SK-N-SH treated with all-trans-retinoic acid at 6 μM for 48 hours (cell line): ENCODE measurements around the gene IQSEC1.

ENCODE experiments used
- ATAC-seq: fragments of 200-7000 bp; cut with Tn5 transposase; 3 replicates; pipeline ENCODE4 v1.9.1; 2020; ENCODE audit warnings: mild to moderate bottlenecking, moderate library complexity
- BACH2 ChIP-seq: fragments of 250-450 bp; sonication (Bioruptor Pico); IDR thresholded peaks from 2 replicates; pipeline ENCODE4 v1.9.0; 2021; ENCODE audit warnings: mild to moderate bottlenecking, borderline replicate concordance
- CSDC2 ChIP-seq: fragments of 250-450 bp; sonication (Bioruptor Pico); IDR thresholded peaks from 2 replicates; pipeline ENCODE4 v1.5.0; 2020; ENCODE audit warnings: mild to moderate bottlenecking, moderate library complexity
- CSRNP3 ChIP-seq: fragments of 250-450 bp; sonication (Bioruptor Pico); IDR thresholded peaks from 2 replicates; pipeline ENCODE4 v1.5.1; 2021; ENCODE audit warnings: mild to moderate bottlenecking, moderate library complexity
- ISL1 ChIP-seq: fragments of 250-450 bp; sonication (Bioruptor Pico); IDR thresholded peaks from 2 replicates; pipeline ENCODE4 v2.1.2; 2022; ENCODE audit warnings: mild to moderate bottlenecking, moderate library complexity
- POU6F1 ChIP-seq: fragments of 250-450 bp; sonication (Bioruptor Pico); IDR thresholded peaks from 2 replicates; pipeline ENCODE4 v1.8.0; 2021; ENCODE audit warnings: low read depth, mild to moderate bottlenecking, moderate library complexity, borderline replicate concordance
- PPARA ChIP-seq: fragments of 250-450 bp; sonication (Bioruptor Pico); IDR thresholded peaks from 2 replicates; pipeline ENCODE4 v1.5.0; 2020; ENCODE audit warnings: mild to moderate bottlenecking, borderline replicate concordance
- RARB ChIP-seq: fragments of 250-450 bp; sonication (Bioruptor Pico); IDR thresholded peaks from 2 replicates; pipeline ENCODE4 v1.8.0; 2021; ENCODE audit warnings: mild to moderate bottlenecking, moderate library complexity
- TCF4 ChIP-seq: fragments of 250-450 bp; sonication (Bioruptor Pico); IDR thresholded peaks from 2 replicates; pipeline ENCODE4 v1.8.0; 2021; ENCODE audit warnings: mild to moderate bottlenecking, moderate library complexity, borderline replicate concordance
- TOX ChIP-seq: fragments of 250-450 bp; sonication (Bioruptor Pico); IDR thresholded peaks from 2 replicates; pipeline ENCODE4 v1.8.0; 2021; ENCODE audit warnings: mild to moderate bottlenecking, moderate library complexity, borderline replicate concordance
- TSHZ2 ChIP-seq: fragments of 250-450 bp; sonication (Bioruptor Pico); IDR thresholded peaks from 2 replicates; pipeline ENCODE4 v1.5.0; 2020; ENCODE audit warnings: mild to moderate bottlenecking, moderate library complexity
- ZC3H10 ChIP-seq: fragments of 250-450 bp; sonication (Bioruptor Pico); IDR thresholded peaks from 2 replicates; pipeline ENCODE4 v1.5.1; 2021; ENCODE audit warnings: mild to moderate bottlenecking, moderate library complexity
- ZFP3 ChIP-seq: fragments of 250-450 bp; sonication (Bioruptor Pico); IDR thresholded peaks from 2 replicates; pipeline ENCODE4 v1.5.0; 2020; ENCODE audit warnings: mild to moderate bottlenecking, moderate library complexity
- ZFP30 ChIP-seq: fragments of 450-650 bp; formaldehyde crosslinking; IDR thresholded peaks from 2 replicates; pipeline ENCODE4 v1.5.0; 2022; ENCODE audit warnings: mild to moderate bottlenecking, moderate library complexity
- ZNF565 ChIP-seq: fragments of 450-650 bp; formaldehyde crosslinking; conservative IDR thresholded peaks from 2 replicates; pipeline ENCODE4 v1.5.0; 2020; ENCODE audit warnings: low read depth, mild to moderate bottlenecking, moderate library complexity
- ZNF70 ChIP-seq: fragments of 450-650 bp; formaldehyde crosslinking; IDR thresholded peaks from 2 replicates; pipeline ENCODE4 v1.5.0; 2020; ENCODE audit warnings: mild to moderate bottlenecking, moderate library complexity
- ZNF8 ChIP-seq: fragments of 450-650 bp; formaldehyde crosslinking; IDR thresholded peaks from 2 replicates; pipeline ENCODE4 v1.5.0; 2020; ENCODE audit warnings: mild to moderate bottlenecking, moderate library complexity

Gene IQSEC1

GRCh38 chr3:13010780-13011572, 62.3 kb downstream of the IQSEC1 start:
- no peak for ATAC-seq
- TF ChIP-seq TCF4 (CRISPR knock-in tag) (no peak), PPARA (CRISPR knock-in tag) (no peak)

- TF ChIP-seq CSDC2 = no peak
- TF ChIP-seq ZNF565 (CRISPR knock-in tag) = no peak
- TF ChIP-seq ZFP3 (CRISPR knock-in tag) = no peak
- no peak for TF ChIP-seq TCF4 (CRISPR knock-in tag)
- no peak for TF ChIP-seq BACH2 (CRISPR knock-in tag)
- no peak for ATAC-seq
Observed at GRCh38 chr3:13009946-13010315, 63.3 kb downstream of the IQSEC1 start.

GRCh38 chr3:13009132-13009945, 63.9 kb downstream of the IQSEC1 start:
- TF ChIP-seq POU6F1 (CRISPR knock-in tag) = no peak
- TF ChIP-seq RARB (CRISPR knock-in tag) = no peak
- no peak for TF ChIP-seq ZNF70 (CRISPR knock-in tag)
- TF ChIP-seq ZFP3 (CRISPR knock-in tag) = no peak
- no peak for TF ChIP-seq ZC3H10
- TF ChIP-seq BACH2 (CRISPR knock-in tag) = no peak
- no peak for TF ChIP-seq ISL1 (CRISPR knock-in tag)
- TF ChIP-seq CSRNP3 (CRISPR knock-in tag) = no peak
- no peak for ATAC-seq

- no peak for ATAC-seq
- TF ChIP-seq ZNF8 (CRISPR knock-in tag) = no peak
- TF ChIP-seq ZFP30 = no peak
- no peak for TF ChIP-seq TOX
- no peak for TF ChIP-seq POU6F1 (CRISPR knock-in tag)
- no peak for TF ChIP-seq ZNF70 (CRISPR knock-in tag)
- no peak for TF ChIP-seq TSHZ2 (CRISPR knock-in tag)
- no peak for TF ChIP-seq BACH2 (CRISPR knock-in tag)
- TF ChIP-seq, all 23 proteins: peak for 0
Observed at GRCh38 chr3:13008155-13008995, 64.9 kb downstream of the IQSEC1 start.
